ENCODE data around the gene COL6A1.

GRCh38 chr21:45965084-45965809 lies 16.3 kb upstream of the COL6A1 start:
- TF ChIP-seq, protein P1, sequence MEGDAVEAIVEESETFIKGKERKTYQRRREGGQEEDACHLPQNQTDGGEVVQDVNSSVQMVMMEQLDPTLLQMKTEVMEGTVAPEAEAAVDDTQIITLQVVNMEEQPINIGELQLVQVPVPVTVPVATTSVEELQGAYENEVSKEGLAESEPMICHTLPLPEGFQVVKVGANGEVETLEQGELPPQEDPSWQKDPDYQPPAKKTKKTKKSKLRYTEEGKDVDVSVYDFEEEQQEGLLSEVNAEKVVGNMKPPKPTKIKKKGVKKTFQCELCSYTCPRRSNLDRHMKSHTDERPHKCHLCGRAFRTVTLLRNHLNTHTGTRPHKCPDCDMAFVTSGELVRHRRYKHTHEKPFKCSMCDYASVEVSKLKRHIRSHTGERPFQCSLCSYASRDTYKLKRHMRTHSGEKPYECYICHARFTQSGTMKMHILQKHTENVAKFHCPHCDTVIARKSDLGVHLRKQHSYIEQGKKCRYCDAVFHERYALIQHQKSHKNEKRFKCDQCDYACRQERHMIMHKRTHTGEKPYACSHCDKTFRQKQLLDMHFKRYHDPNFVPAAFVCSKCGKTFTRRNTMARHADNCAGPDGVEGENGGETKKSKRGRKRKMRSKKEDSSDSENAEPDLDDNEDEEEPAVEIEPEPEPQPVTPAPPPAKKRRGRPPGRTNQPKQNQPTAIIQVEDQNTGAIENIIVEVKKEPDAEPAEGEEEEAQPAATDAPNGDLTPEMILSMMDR (IDR thresholded peaks at IDR 0.05), result no peak
- no peak for TF ChIP-seq EZH2 (IDR thresholded peaks at IDR 0.05)
- TF ChIP-seq EZH2phosphoT487 (IDR thresholded peaks at IDR 0.05), result no peak

All from neural progenitor cell (in vitro differentiated cells).